ENCODE results near the gene LRP1B.

DNA sequence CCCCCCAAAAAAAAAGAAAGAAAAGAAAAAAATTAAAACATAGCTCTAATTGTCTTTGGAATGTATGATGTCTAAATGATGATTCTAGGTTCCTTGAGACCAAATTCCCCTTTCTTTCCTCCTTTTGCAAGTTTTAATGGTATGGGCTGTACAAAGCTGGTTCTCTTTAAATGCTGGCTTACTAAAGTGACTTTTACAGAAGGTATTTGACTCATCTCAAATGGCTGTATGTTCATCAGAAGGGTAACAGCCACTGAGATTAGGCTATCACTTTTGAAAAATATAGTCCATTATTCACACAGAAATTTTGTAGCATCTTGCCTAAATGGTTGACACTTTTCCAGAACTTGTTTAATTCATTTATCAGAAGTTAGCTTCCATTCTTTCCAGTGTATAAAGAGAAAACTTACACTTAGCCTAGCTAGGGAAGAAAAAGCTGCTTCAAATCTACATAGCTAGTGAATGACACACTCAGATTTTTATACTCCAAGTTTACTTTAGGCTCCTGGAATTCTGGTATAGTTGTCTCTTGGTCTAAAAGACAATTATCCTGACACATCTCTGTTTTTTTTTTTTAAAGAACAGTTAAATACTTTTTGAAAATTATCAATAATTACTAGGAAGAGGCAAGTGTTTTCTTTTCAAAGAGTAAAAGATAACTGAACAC, 622.6 kb downstream of the LRP1B start:
- TF ChIP-seq, protein P1, sequence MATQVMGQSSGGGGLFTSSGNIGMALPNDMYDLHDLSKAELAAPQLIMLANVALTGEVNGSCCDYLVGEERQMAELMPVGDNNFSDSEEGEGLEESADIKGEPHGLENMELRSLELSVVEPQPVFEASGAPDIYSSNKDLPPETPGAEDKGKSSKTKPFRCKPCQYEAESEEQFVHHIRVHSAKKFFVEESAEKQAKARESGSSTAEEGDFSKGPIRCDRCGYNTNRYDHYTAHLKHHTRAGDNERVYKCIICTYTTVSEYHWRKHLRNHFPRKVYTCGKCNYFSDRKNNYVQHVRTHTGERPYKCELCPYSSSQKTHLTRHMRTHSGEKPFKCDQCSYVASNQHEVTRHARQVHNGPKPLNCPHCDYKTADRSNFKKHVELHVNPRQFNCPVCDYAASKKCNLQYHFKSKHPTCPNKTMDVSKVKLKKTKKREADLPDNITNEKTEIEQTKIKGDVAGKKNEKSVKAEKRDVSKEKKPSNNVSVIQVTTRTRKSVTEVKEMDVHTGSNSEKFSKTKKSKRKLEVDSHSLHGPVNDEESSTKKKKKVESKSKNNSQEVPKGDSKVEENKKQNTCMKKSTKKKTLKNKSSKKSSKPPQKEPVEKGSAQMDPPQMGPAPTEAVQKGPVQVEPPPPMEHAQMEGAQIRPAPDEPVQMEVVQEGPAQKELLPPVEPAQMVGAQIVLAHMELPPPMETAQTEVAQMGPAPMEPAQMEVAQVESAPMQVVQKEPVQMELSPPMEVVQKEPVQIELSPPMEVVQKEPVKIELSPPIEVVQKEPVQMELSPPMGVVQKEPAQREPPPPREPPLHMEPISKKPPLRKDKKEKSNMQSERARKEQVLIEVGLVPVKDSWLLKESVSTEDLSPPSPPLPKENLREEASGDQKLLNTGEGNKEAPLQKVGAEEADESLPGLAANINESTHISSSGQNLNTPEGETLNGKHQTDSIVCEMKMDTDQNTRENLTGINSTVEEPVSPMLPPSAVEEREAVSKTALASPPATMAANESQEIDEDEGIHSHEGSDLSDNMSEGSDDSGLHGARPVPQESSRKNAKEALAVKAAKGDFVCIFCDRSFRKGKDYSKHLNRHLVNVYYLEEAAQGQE (IDR thresholded peaks at IDR 0.05; ENCODE audit: insufficient read depth in 1 of 2, low read depth in 2 of 2, low read length in 2 of 2), result no peak
- TF ChIP-seq TAF1 (IDR thresholded peaks at IDR 0.05; ENCODE audit: borderline replicate concordance, insufficient read depth, low read length) (no peak), POLR2AphosphoS5 (IDR thresholded peaks at IDR 0.05; ENCODE audit: low read depth, low read length) (no peak), SIN3A (IDR thresholded peaks at IDR 0.05; ENCODE audit: borderline replicate concordance, insufficient read depth, low read length) (no peak)

Measured in PFSK-1 (cell line).